ENCODE measurements around the gene PIGS.

PIGS gene

GRCh38 chr17:28552176-28552999 lies 18.9 kb downstream of the PIGS start, which contains the start of gene UNC119:
Gene UNC119, minus strand, starts transcription at chr17:28552624. Its CDS starts 67 bp downstream, at chr17:28552557.
- H3K9me3 ChIP-seq (ENCODE audit: low read length), result no peaks in the 10 kb centered on the region
- peaks cover 34% of the 10 kb centered on the region for H3K36me3 ChIP-seq (ENCODE audit: insufficient read depth, low read length)
- peak within 1 kb of the TSS; percentile 75 for H3K4me2 ChIP-seq (ENCODE audit: low read length)
- peak within 1 kb of the TSS; percentile 59 for H3K9ac ChIP-seq (ENCODE audit: low read length)
- no peak within 1 kb of the TSS for H2AFZ ChIP-seq (ENCODE audit: low read length)
- H3K27ac ChIP-seq (ENCODE audit: low read depth, low read length, poor library complexity, severe bottlenecking), result no peak within 1 kb of the TSS
- no peaks in the 10 kb centered on the region for H3K9me2 ChIP-seq (ENCODE audit: low read depth, low read length)
- peak within 1 kb of the TSS; percentile 65 for H3K4me3 ChIP-seq (ENCODE audit: low read depth, low read length, poor library complexity, severe bottlenecking)
- H3F3A ChIP-seq (ENCODE audit: insufficient read depth, low read length), result no peaks in the 10 kb centered on the region
- H4K20me1 ChIP-seq (ENCODE audit: insufficient read depth, low read length), result no peaks in the 10 kb centered on the region
- peaks cover 12% of the 10 kb centered on the region for H3K4me1 ChIP-seq (ENCODE audit: insufficient read depth, low read length, severe bottlenecking)
- no peaks in the 10 kb centered on the region for H3K27me3 ChIP-seq (ENCODE audit: insufficient read depth, low read length)
- TF ChIP-seq EZH2 (IDR thresholded peaks at IDR 0.05; ENCODE audit: borderline replicate concordance, low read length) (no peak), CTCF (IDR thresholded peaks at IDR 0.05; ENCODE audit: low read length) (no peak)
- H3K79me2 ChIP-seq (ENCODE audit: insufficient read depth, low read length), result no peaks in the 10 kb centered on the region

DNA sequence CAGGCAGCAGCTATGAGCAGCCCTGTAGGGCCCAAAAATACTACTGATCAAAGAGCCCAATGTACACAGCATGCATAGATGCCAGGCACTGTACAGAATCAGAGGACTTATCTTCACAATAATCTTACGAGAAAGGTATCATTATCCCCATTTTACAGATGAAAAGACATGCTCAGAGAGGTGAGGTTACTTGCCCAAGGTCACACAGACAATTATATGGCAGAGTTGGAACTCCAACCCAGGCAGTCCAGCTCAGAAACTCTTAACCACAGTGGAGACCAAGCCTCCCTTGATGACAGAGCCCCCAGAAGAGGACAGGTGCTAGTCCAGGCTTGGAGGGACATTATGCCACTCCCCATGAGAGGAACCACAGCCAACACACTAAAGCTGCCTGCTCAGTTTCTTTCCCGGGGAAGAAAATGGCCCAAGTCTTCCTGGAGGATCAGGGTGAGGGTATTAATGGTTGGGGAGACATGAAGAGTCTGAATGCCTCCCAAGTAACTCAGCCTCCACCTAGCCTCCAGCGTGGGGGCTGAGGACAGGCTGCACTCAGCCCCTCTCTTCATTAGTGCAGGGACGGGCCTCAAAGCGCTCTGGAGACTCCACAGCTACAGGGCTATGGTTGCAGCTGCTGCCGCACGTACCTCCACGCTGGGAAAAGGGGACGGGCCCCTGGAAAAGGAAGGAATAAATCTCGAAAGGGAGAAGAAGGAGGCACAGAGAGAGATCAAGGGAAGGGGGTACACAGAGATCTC lies 19.7 kb downstream of the PIGS start:
- no peaks in the 10 kb centered on the region for H3K27me3 ChIP-seq (ENCODE audit: insufficient read depth, low read length)
- peaks cover 26% of the 10 kb centered on the region for H3K36me3 ChIP-seq (ENCODE audit: insufficient read depth, low read length)
- no peak overlapping the region for H3K27ac ChIP-seq (ENCODE audit: low read depth, low read length, poor library complexity, severe bottlenecking)
- TF ChIP-seq CTCF (IDR thresholded peaks at IDR 0.05; ENCODE audit: low read length), result no peak
- no peak for TF ChIP-seq EZH2 (IDR thresholded peaks at IDR 0.05; ENCODE audit: borderline replicate concordance, low read length)
- H3F3A ChIP-seq (ENCODE audit: insufficient read depth, low read length), result no peaks in the 10 kb centered on the region
- no peaks in the 10 kb centered on the region for H3K9me3 ChIP-seq (ENCODE audit: low read length)
- peak overlapping the region; percentile 59; the same call in 1 of the 2 replicates for H3K9ac ChIP-seq (ENCODE audit: low read length)
- peak overlapping the region; percentile 75 for H3K4me2 ChIP-seq (ENCODE audit: low read length)
- no peak overlapping the region for H2AFZ ChIP-seq (ENCODE audit: low read length)
- H4K20me1 ChIP-seq (ENCODE audit: insufficient read depth, low read length), result no peaks in the 10 kb centered on the region
- H3K4me1 ChIP-seq (ENCODE audit: insufficient read depth, low read length, severe bottlenecking), result peaks cover 15% of the 10 kb centered on the region
- no peaks in the 10 kb centered on the region for H3K9me2 ChIP-seq (ENCODE audit: low read depth, low read length)
- H3K4me3 ChIP-seq (ENCODE audit: low read depth, low read length, poor library complexity, severe bottlenecking), result peak overlapping the region; percentile 65
- H3K79me2 ChIP-seq (ENCODE audit: insufficient read depth, low read length), result no peaks in the 10 kb centered on the region

GRCh38 chr17:28550858-28551257 lies 20.5 kb downstream of the PIGS start:
- peaks cover 15% of the 10 kb centered on the region for H3K4me1 ChIP-seq (ENCODE audit: insufficient read depth, low read length, severe bottlenecking)
- no peak for TF ChIP-seq CTCF (IDR thresholded peaks at IDR 0.05; ENCODE audit: low read length)
- no peak for TF ChIP-seq EZH2 (IDR thresholded peaks at IDR 0.05; ENCODE audit: borderline replicate concordance, low read length)
- H3K9ac ChIP-seq (ENCODE audit: low read length), result no peak overlapping the region
- H3K27ac ChIP-seq (ENCODE audit: low read depth, low read length, poor library complexity, severe bottlenecking), result no peak overlapping the region
- no peaks in the 10 kb centered on the region for H3K79me2 ChIP-seq (ENCODE audit: insufficient read depth, low read length)
- H2AFZ ChIP-seq (ENCODE audit: low read length), result no peak overlapping the region
- H3K36me3 ChIP-seq (ENCODE audit: insufficient read depth, low read length), result peaks cover 19% of the 10 kb centered on the region
- H4K20me1 ChIP-seq (ENCODE audit: insufficient read depth, low read length), result no peaks in the 10 kb centered on the region
- H3K4me2 ChIP-seq (ENCODE audit: low read length), result no peak overlapping the region
- no peaks in the 10 kb centered on the region for H3K9me3 ChIP-seq (ENCODE audit: low read length)
- H3F3A ChIP-seq (ENCODE audit: insufficient read depth, low read length), result no peaks in the 10 kb centered on the region
- H3K4me3 ChIP-seq (ENCODE audit: low read depth, low read length, poor library complexity, severe bottlenecking), result no peak overlapping the region
- no peaks in the 10 kb centered on the region for H3K9me2 ChIP-seq (ENCODE audit: low read depth, low read length)
- H3K27me3 ChIP-seq (ENCODE audit: insufficient read depth, low read length), result no peaks in the 10 kb centered on the region
